Inflammatory macrophage treated with lipopolysaccharide for 4 hours (primary cell): ENCODE results near the gene PDPR.
"Not testable (repeated sequence)": the region's sequence is repeated elsewhere in the genome, so short reads cannot be mapped to it uniquely, and the experiment has no call there.

Experiments
- DNase-seq: peaks from one replicate; pipeline ENCODE4 v3.0.0-alpha.2; 2020

The PDPR gene

GRCh38 chr16:70135796-70136195, 21.7 kb downstream of the PDPR start:
- DNase-seq: not testable (repeated sequence)

DNA sequence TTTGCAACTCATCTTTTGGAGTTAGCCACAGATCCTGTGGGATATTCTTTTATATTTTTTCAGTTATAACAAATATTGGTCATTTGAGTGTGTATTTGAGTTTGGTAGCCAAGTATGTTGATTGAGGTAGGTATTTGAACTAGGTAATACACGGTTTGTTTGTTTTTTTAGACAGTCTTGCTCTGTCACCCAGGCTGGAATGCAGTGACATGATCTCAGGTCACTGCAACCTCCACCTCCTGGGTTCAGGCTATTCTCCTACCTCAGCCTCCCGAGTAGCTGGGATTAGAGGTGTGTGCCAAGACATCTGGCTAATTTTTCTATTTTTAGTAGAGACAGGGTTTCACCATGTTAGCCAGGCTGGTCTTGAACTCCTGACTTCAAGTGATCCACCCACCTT, 22.5 kb downstream of the PDPR start:
- not testable (repeated sequence) for DNase-seq

GRCh38 chr16:70142739-70143138, 28.6 kb downstream of the PDPR start:
- DNase-seq: not testable (repeated sequence)

DNA sequence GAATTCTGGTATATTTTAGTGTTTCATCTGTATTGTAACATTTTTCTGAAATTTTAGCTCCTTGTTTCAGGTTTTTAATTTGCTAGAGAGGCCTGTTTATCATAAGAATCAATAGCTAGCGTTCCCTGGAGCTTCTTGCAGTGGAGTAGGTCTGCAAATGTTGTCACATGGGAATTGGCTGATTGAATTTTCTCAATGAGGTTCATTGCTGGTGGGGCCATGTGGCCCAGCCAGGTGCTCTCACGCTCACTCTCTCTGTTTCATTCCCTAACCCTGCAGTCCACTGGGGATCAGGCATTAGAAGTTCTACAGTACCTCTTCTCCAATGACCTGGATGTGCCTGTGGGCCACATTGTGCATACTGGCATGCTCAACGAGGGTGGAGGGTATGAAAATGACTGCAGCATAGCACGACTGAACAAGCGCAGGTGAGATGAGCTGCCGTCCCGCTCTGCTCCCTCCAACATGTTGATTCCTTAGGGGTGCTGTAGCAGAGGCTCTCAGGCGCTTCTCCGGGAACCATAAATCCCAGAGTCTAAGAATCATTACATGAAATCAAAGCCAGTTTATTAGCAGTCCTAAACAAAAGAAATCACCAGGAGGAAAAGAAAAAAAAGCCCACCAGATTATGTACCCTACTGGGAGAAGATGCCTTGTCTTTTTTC, 29.2 kb downstream of the PDPR start:
- not testable (repeated sequence) for DNase-seq

DNA sequence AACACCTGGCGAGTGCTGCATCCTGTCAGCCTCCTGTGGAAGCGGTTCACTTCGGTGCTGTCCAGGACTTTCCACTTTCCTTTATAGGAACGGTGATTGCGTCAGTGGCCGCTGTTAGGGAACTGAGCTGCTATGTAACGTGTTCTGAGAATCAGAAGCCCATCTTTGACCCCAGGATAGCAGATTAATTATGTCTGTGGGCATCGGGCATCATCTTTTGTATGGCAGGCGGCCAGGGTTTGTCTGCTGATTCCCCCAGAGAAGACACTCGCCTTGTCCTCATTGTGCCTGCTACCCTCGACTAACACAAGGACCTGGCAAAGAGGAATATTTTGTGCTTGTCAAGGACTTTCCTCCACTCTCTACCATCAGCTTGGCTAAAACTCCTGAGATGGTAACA, 33.7 kb downstream of the PDPR start:
- not testable (repeated sequence) for DNase-seq

DNA sequence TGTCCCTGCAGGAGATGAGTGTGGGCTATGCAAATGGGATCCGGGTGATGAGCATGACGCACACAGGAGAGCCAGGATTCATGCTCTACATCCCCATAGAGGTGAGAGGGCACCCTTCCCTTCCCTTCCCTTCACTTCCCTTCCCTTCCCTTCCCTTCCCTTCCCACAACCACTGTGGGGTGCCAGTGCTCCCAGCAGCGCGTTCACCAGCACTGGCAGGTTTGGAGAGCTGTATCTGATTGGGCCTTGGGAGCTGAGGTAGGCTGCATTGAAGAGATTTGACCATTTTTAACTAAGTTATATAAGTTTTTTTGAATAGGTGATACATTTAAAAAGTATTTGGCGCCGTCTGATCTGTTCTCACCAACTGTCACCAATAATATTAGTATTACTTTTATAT, 34.3 kb downstream of the PDPR start:
- not testable (repeated sequence) for DNase-seq

DNA sequence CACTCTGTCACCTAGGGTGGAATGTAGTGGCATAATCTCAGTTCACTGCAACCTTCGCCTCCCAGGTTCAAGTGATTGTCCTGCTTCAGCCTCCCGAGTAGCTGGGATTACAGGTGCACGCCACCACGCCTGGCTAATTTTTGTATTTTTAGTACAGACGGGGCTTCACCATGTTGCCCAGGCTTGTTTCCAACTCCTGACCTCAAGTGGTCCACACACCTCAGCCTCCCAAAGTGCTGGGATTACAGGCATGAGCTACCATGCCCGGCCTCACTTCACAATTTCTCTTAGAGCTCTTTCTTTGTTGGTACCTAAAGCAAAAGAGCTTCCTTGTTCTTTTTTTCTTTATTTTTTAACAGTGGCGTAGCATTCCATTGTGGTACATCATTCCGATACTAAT, 35.2 kb downstream of the PDPR start:
- not testable (repeated sequence) for DNase-seq

DNA sequence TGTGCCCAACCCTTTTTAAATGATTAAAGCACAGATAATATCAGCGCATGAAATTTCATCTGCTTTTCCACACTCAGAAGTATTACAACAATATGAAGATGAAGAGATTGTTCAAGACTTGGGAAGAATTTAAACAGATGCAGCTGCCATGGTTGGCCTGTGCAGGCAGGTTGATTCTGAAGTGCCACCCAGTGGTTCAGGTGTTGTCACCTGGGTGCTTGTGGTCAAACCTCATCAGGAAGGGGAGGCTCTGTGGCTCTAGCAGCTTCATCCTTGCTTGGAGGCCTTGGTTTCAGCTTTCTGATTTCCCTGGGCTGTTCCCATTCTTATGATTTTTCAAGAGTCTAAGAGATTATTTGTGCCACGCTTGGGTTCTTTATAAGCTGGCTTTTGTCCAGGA, 37.3 kb downstream of the PDPR start:
- no peak for DNase-seq

DNA sequence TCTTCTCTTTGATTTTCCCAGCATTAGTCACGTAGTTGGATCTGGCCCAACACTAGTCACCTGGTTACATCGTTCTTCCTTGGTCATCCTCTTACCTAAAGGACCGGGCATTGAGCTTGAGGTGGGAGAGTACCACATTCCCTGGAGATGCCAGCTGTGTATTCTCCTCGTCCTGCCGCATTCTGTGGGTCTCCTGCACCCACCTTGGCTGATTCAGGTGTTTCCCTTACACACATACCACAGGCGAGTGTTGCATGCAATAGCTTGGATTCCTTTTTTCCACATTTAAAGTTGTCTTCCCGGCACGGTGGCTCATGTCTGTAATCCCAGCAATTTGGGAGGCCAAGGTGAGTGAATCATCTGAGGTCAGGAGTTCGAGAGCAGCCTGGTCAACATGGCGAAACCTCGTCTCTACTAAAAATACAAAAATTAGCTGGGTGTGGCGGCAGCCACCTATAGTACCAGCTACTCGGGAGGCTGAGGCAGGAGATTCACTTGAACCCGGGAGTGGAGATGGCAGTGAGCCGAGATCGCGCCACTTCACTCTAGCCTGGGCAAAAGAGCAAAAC, 37.9 kb downstream of the PDPR start:
- no peak for DNase-seq

GRCh38 chr16:70152578-70153302, 38.6 kb downstream of the PDPR start:
- DNase-seq: no peak

GRCh38 chr16:70154736-70155135, 40.6 kb downstream of the PDPR start:
- not testable (repeated sequence) for DNase-seq

DNA sequence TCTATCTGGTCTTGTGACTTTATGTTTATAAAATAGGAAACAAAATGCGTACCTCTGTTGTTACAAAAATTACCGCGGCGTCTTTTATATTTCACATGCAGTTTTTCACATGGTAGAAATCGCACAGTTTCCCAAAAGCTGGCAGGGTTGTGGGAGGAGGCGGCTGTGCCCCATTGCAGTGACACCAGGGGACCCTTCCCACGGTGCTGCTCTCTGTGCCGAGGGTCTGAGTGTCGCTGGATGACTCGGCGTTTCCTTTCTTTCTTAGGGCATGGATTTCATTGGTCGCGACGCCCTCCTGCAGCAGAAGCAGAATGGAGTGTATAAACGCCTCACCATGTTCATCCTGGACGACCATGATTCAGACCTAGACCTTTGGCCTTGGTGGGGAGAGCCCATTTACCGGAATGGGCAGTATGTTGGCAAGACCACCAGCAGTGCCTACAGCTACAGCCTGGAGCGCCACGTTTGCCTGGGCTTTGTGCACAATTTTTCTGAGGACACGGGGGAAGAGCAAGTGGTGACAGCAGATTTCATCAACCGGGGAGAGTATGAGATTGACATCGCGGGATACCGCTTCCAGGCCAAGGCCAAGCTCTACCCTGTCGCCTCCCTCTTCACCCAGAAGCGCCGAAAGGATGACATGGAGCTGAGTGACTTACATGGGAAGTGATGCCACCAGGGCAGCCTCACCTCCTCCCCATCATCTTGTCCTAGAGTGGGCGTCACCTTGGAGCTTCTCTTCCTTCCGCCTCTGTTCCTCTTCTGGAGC, 42.3 kb downstream of the PDPR start:
- no peak for DNase-seq

DNA sequence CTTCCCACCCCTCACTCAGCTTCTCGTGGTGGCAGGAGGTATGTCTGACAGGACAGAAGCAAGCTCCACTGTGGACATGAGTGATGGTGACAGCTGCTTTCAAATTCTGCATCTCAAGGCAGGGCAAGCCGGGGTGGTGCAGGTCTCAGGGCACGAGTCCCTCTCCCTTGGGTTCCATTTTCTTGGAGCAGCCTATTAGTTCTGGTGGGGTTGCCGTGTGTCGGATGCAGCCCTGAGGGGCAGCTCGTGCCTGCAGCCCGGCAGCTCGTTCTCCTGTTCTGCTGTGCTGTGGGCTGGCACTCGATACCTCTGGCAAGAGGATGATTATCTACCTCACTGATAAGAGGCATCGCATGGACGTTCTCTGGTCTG, 43.0 kb downstream of the PDPR start:
- DNase-seq: no peak

- no peak for DNase-seq
These were observed 43.5 kb downstream of the PDPR start for GRCh38 chr16:70157477-70158260.

DNA sequence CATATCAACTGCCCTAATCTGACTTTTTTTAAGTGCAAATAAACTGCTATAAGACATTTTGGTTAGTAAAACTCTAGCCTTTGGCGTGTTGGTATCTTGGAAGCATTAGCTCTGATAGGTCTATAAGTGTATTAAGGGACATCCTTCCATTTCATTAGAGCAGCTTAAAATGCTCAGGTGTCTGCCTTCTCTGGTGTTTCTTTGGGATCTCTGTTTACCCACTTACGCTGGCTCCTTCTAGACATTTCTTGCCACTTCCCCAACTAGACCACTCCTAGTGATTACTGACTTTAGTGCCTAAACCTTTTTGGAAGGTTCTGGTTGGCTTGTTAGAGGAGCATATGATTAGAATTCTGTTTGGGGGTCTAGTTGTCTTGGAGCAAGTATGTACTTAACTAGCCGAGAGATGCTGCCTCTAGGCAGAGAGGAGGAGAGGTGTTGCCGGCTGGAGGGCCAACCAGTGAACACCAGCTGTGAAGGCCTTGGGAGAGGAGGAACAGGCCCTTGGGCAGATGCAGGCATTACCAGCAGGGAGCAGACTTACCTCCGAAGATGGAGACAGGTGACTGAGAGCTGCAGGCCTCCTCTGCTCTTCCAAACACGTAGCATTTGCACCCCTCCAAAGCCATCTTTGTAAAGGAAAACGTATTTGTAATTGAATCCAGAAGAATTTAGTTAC, 44.3 kb downstream of the PDPR start:
- no peak for DNase-seq

GRCh38 chr16:70159355-70160348, 45.5 kb downstream of the PDPR start:
- no peak for DNase-seq

DNA sequence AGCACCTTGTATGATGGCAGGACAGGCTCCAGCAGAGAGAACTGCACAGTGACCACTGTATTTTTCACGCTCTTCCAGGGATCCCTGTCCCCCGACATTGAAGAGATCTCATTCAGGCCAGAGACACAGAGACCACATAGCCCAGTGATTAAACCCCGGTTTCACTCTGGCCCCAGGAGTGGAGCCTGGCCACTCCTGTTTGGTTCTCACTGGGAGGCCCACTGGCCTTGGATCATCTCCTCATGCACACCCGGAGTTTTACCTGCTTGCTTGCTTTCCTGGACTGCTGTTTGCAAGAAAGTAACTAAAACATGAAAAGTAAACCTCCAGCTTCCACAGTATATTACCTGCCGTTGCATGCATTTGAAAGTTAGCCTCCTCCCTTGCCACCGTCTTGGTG, 46.3 kb downstream of the PDPR start:
- no peak for DNase-seq

DNA sequence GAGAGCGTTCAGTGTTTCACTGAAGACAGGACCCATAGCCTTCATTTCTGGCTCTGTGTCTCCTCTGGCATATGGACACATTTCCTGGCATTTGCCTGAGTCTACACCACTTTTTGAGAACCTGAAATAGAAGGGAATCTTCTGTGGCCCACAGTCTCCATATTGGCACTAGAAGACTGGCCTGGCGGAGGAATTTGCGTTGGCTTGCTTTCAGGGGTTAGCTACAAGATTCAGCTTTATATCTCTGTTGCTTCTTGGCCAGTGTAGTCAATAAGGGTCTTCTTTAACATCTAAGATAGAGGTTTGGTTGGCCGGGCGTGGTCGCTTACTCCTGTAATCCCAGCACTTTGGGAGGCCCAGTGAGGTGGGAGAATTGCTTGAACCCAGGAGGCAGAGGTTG, 46.7 kb downstream of the PDPR start:
- DNase-seq: no peak

- DNase-seq: no peak
These were observed 47.2 kb downstream of the PDPR start for GRCh38 chr16:70161350-70161749.

GRCh38 chr16:70162041-70162451, 47.9 kb downstream of the PDPR start:
- DNase-seq: no peak

- DNase-seq: no peak
These were observed 49.5 kb downstream of the PDPR start for GRCh38 chr16:70163596-70163995.
